GM19025 (cell line): Measurements from ENCODE around the gene SLC1A1.
"Not testable (repeated sequence)": the region's sequence is repeated elsewhere in the genome, so short reads cannot be mapped to it uniquely, and the experiment has no call there.

Experiments used
- ATAC-seq: cut with Tn5 transposase; IDR thresholded peaks from one replicate; pipeline ENCODE4 v1.9.1; 2021; ENCODE audit warnings: mild to moderate bottlenecking, low read depth, moderate library complexity; ENCODE audit not compliant: unreplicated experiment

Gene SLC1A1

GRCh38 chr9:4504250-4504649 lies 14.0 kb downstream of the SLC1A1 start:
- ATAC-seq = no peak

GRCh38 chr9:4506490-4506889 lies 16.2 kb downstream of the SLC1A1 start:
- no peak for ATAC-seq

- ATAC-seq = no peak
Observed at GRCh38 chr9:4507306-4508130, 17.2 kb downstream of the SLC1A1 start.

GRCh38 chr9:4508246-4508906 lies 18.1 kb downstream of the SLC1A1 start:
- no peak for ATAC-seq

GRCh38 chr9:4508907-4509589 lies 18.8 kb downstream of the SLC1A1 start:
- ATAC-seq = no peak

GRCh38 chr9:4509590-4509984 lies 19.3 kb downstream of the SLC1A1 start:
- no peak for ATAC-seq

- no peak for ATAC-seq
Observed at GRCh38 chr9:4510546-4511322, 20.5 kb downstream of the SLC1A1 start.

GRCh38 chr9:4514252-4515128 lies 24.2 kb downstream of the SLC1A1 start:
- ATAC-seq = no peak

GRCh38 chr9:4515958-4516375 lies 25.7 kb downstream of the SLC1A1 start:
- ATAC-seq = peak; percentile 37

GRCh38 chr9:4517274-4517673 lies 27.0 kb downstream of the SLC1A1 start:
- ATAC-seq = no peak

GRCh38 chr9:4519604-4520003 lies 29.3 kb downstream of the SLC1A1 start:
- no peak for ATAC-seq

- ATAC-seq = no peak
Observed at GRCh38 chr9:4520055-4520454, 29.8 kb downstream of the SLC1A1 start.

GRCh38 chr9:4530375-4530774 lies 40.1 kb downstream of the SLC1A1 start:
- no peak for ATAC-seq

GRCh38 chr9:4530831-4531230 lies 40.6 kb downstream of the SLC1A1 start:
- not testable (repeated sequence) for ATAC-seq

GRCh38 chr9:4531355-4531754 lies 41.1 kb downstream of the SLC1A1 start:
- not testable (repeated sequence) for ATAC-seq

GRCh38 chr9:4533881-4534280 lies 43.6 kb downstream of the SLC1A1 start:
- not testable (repeated sequence) for ATAC-seq

- ATAC-seq = not testable (repeated sequence)
Observed at GRCh38 chr9:4536196-4536595, 45.9 kb downstream of the SLC1A1 start.

GRCh38 chr9:4537581-4537980 lies 47.3 kb downstream of the SLC1A1 start:
- ATAC-seq = no peak

GRCh38 chr9:4538107-4538506 lies 47.8 kb downstream of the SLC1A1 start:
- no peak for ATAC-seq

GRCh38 chr9:4538621-4539020 lies 48.4 kb downstream of the SLC1A1 start:
- no peak for ATAC-seq
